Liver (tissue), 9 donors: ENCODE data around the gene NYAP2. TPM values are rescaled to one million over a fixed set of nuclear protein-coding genes. Genes with fewer than 3 reads are reported as not detected.

Source experiments
- DNase-seq: peaks from one replicate; pipeline ENCODE4 v3.0.0-alpha.2; 2017; ENCODE audit warnings: low spot score
- H3K27ac ChIP-seq, 2 donors: one replicate each; pipeline ENCODE4 v1.7.0; 2013; ENCODE audit warnings: inconsistent platforms in 2 of 2, low read length in 2 of 2, control low read depth in 1 of 2, low read depth in 1 of 2, mild to moderate bottlenecking in 1 of 2
- H3K27me3 ChIP-seq, 4 donors: one replicate each; pipeline versions ENCODE4 v1.6.1 to v1.7.0; 2013; ENCODE audit warnings: low read length in 3 of 4, inconsistent platforms in 1 of 4, mild to moderate bottlenecking in 1 of 4, moderate library complexity in 1 of 4; ENCODE audit not compliant: control insufficient read depth in 4 of 4, insufficient read depth in 4 of 4
- H3K36me3 ChIP-seq, 4 donors: one replicate each; pipeline versions ENCODE4 v1.6.1 to v1.7.0; 2013; ENCODE audit warnings: low read length in 3 of 4, mild to moderate bottlenecking in 3 of 4, low read depth in 1 of 4, moderate library complexity in 1 of 4; ENCODE audit not compliant: control insufficient read depth in 4 of 4, insufficient read depth in 3 of 4
- H3K4me1 ChIP-seq, 4 donors: one replicate each; pipeline versions ENCODE4 v1.6.1 to v1.7.0; 2013; ENCODE audit warnings: low read length in 3 of 4, mild to moderate bottlenecking in 3 of 4, moderate library complexity in 1 of 4; ENCODE audit not compliant: control insufficient read depth in 4 of 4, insufficient read depth in 4 of 4
- H3K4me3 ChIP-seq, 3 donors: one replicate each; pipeline versions ENCODE4 v1.6.1 to v1.7.0; 2013; ENCODE audit warnings: low read length in 3 of 3, control low read depth in 1 of 3, low read depth in 1 of 3, mild to moderate bottlenecking in 1 of 3
- H3K9ac ChIP-seq, 2 donors: one replicate each; pipeline ENCODE4 v1.7.0; 2013; ENCODE audit warnings: low read length in 2 of 2, mild to moderate bottlenecking in 2 of 2, moderate library complexity in 2 of 2, control low read depth in 1 of 2, low read depth in 1 of 2
- H3K9me3 ChIP-seq, 4 donors: one replicate each; pipeline versions ENCODE4 v1.6.1 to v1.7.0; 2013; ENCODE audit warnings: low read length in 3 of 4; ENCODE audit not compliant: control insufficient read depth in 4 of 4
- FOXA1 ChIP-seq: IDR thresholded peaks from 2 replicates; pipeline ENCODE4 v1.6.1; 2016; ENCODE audit warnings: antibody characterized with exemption
- FOXA2 ChIP-seq: IDR thresholded peaks from 2 replicates; pipeline ENCODE4 v1.6.1; 2016; ENCODE audit warnings: antibody characterized with exemption
- GABPA ChIP-seq, 2 donors: IDR thresholded peaks in 1 of 2; conservative IDR thresholded peaks in 1 of 2; 2 replicates each; pipeline ENCODE4 v1.6.1; 2016; ENCODE audit warnings: antibody characterized with exemption in 2 of 2, mild to moderate bottlenecking in 1 of 2, moderate library complexity in 1 of 2
- HNF4A ChIP-seq, 2 donors: conservative IDR thresholded peaks; 2 replicates each; pipeline ENCODE4 v1.6.1; 2016; ENCODE audit warnings: antibody characterized with exemption in 2 of 2, mild to moderate bottlenecking in 2 of 2
- HNF4G ChIP-seq: IDR thresholded peaks from 2 replicates; pipeline ENCODE4 v1.6.1; 2016; ENCODE audit warnings: antibody characterized with exemption
- JUND ChIP-seq, 2 donors: IDR thresholded peaks; 2 replicates each; pipeline ENCODE4 v1.6.1; 2016; ENCODE audit warnings: antibody characterized with exemption in 2 of 2
- NR2F2 ChIP-seq: IDR thresholded peaks from 2 replicates; pipeline ENCODE4 v1.6.1; 2016; ENCODE audit warnings: antibody characterized with exemption
- RXRA ChIP-seq, 2 donors: IDR thresholded peaks; 2 replicates each; pipeline ENCODE4 v1.6.1; 2017 to 2018; ENCODE audit warnings: antibody characterized with exemption in 2 of 2, mild to moderate bottlenecking in 1 of 2
- SP1 ChIP-seq: IDR thresholded peaks from 2 replicates; pipeline ENCODE4 v1.6.1; 2018; ENCODE audit warnings: antibody characterized with exemption, mild to moderate bottlenecking
- TAF1 ChIP-seq: conservative IDR thresholded peaks from 2 replicates; pipeline ENCODE4 v1.6.1; 2016; ENCODE audit warnings: antibody characterized with exemption, mild to moderate bottlenecking
- YY1 ChIP-seq: IDR thresholded peaks from 2 replicates; pipeline ENCODE4 v1.6.1; 2016; ENCODE audit warnings: antibody characterized with exemption, mild to moderate bottlenecking
- WGBS: extraction: QIAGEN DNeasy Blood & Tissue Kit; methylation state at CpG from one replicate; pipeline ENCODE4 v1.1.7; 2013; 5-methylcytosine and 5-hydroxymethylcytosine counted together
- polyA plus RNA-seq, 2 donors: library from polyadenylated mRNA; stranded (reverse) in 1 of 2; unstranded in 1 of 2; fragments of 200-250 nt in 1 of 2; fragments of >200 nt in 1 of 2; fragmentation: Nextera tagmentation in 1 of 2; extraction: Ambion mirVana in 1 of 2; gene quantifications; one replicate each; pipeline versions ENCODE4 v1.2.1 to v1.2.3, GENCODE V29; 2013 to 2015
- total RNA-seq, 2 donors: library from RNA; depleted of rRNA; stranded (reverse); fragments of >200 nt; gene quantifications; one replicate each; pipeline ENCODE4 v1.2.3, GENCODE V29; 2014
- TF ChIP-seq, protein P1 (sequence below): IDR thresholded peaks from 2 replicates; pipeline ENCODE4 v1.6.1; 2016; ENCODE audit warnings: antibody characterized with exemption, mild to moderate bottlenecking
- TF ChIP-seq, protein P2 (sequence below): fragments of 150-350 bp; IDR thresholded peaks from 2 replicates; pipeline ENCODE4 v1.5.1; 2017; ENCODE audit warnings: improper control_type of control experiment, low read depth, low read length; ENCODE audit not compliant: missing input control
- TF ChIP-seq, protein P3 (sequence below): IDR thresholded peaks from 2 replicates; pipeline ENCODE4 v1.6.1; 2016; ENCODE audit warnings: antibody characterized with exemption
- TF ChIP-seq, protein P4 (sequence below): IDR thresholded peaks from 2 replicates; pipeline ENCODE4 v1.6.1; 2016; ENCODE audit warnings: antibody characterized with exemption
- TF ChIP-seq, protein P5 (sequence below): IDR thresholded peaks from 2 replicates; pipeline ENCODE4 v1.6.1; 2016; ENCODE audit warnings: antibody characterized with exemption
- donor health status: healthy.
- donor health status: healthy.
- donor health status: healthy.
- donor health status: healthy.
- donor health status: healthy.

NYAP2 gene
- total and polyA plus RNA-seq, 4 donors = not detected

DNA sequence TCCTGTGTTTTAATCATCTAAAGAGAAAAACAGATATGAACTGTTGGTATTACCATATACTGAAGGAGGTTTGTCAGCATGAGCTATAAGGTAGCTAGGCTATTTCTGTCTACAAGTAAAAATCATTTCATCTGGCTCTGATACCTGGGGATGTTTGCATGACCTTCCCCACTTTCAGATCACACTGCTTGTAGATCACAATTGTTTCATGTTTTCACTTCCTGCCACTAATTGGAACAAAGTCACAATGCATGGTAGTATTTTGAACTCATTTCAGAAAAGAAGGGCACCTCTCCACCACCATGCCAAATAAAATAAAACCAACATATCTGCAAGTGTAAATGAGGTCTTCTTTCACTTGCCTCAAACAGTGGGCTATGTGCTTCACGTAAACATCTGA lies 37.8 kb downstream of the NYAP2 start (continued):
- no peak for TF ChIP-seq JUND (IDR thresholded peaks at IDR 0.05)

DNA sequence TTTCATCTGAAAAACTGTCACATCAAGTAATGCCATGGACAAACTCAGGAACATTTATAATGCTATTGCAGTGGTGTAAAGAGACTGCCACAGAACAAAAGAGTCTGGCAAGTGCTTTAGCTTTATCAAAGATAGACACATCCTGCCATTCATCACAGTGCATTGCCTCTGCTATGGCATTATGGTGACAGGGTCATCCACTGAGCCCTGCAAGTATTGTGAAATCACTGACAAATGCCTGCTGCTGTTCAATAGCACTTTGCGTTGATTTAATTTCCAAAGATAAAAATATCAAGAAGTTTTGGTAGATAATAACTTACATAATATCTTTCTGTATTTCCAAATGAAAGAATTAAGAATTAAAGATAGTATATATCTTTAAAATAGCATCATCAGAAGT lies 38.7 kb downstream of the NYAP2 start:
- H3K9ac ChIP-seq = no peak overlapping the region
- H3K9me3 ChIP-seq = no peaks in the 10 kb centered on the region
- TF ChIP-seq TAF1 (no peak), NR2F2 (no peak), RXRA (IDR thresholded peaks at IDR 0.05) (no peak), YY1 (no peak), FOXA1 (no peak), HNF4G (no peak), SP1 (no peak), FOXA2 (no peak), HNF4A (conservative IDR thresholded peaks at IDR 0.05) (no peak)
- TF ChIP-seq, protein P1, sequence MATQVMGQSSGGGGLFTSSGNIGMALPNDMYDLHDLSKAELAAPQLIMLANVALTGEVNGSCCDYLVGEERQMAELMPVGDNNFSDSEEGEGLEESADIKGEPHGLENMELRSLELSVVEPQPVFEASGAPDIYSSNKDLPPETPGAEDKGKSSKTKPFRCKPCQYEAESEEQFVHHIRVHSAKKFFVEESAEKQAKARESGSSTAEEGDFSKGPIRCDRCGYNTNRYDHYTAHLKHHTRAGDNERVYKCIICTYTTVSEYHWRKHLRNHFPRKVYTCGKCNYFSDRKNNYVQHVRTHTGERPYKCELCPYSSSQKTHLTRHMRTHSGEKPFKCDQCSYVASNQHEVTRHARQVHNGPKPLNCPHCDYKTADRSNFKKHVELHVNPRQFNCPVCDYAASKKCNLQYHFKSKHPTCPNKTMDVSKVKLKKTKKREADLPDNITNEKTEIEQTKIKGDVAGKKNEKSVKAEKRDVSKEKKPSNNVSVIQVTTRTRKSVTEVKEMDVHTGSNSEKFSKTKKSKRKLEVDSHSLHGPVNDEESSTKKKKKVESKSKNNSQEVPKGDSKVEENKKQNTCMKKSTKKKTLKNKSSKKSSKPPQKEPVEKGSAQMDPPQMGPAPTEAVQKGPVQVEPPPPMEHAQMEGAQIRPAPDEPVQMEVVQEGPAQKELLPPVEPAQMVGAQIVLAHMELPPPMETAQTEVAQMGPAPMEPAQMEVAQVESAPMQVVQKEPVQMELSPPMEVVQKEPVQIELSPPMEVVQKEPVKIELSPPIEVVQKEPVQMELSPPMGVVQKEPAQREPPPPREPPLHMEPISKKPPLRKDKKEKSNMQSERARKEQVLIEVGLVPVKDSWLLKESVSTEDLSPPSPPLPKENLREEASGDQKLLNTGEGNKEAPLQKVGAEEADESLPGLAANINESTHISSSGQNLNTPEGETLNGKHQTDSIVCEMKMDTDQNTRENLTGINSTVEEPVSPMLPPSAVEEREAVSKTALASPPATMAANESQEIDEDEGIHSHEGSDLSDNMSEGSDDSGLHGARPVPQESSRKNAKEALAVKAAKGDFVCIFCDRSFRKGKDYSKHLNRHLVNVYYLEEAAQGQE = no peak
- TF ChIP-seq, protein P2, sequence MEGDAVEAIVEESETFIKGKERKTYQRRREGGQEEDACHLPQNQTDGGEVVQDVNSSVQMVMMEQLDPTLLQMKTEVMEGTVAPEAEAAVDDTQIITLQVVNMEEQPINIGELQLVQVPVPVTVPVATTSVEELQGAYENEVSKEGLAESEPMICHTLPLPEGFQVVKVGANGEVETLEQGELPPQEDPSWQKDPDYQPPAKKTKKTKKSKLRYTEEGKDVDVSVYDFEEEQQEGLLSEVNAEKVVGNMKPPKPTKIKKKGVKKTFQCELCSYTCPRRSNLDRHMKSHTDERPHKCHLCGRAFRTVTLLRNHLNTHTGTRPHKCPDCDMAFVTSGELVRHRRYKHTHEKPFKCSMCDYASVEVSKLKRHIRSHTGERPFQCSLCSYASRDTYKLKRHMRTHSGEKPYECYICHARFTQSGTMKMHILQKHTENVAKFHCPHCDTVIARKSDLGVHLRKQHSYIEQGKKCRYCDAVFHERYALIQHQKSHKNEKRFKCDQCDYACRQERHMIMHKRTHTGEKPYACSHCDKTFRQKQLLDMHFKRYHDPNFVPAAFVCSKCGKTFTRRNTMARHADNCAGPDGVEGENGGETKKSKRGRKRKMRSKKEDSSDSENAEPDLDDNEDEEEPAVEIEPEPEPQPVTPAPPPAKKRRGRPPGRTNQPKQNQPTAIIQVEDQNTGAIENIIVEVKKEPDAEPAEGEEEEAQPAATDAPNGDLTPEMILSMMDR = no peak

DNA sequence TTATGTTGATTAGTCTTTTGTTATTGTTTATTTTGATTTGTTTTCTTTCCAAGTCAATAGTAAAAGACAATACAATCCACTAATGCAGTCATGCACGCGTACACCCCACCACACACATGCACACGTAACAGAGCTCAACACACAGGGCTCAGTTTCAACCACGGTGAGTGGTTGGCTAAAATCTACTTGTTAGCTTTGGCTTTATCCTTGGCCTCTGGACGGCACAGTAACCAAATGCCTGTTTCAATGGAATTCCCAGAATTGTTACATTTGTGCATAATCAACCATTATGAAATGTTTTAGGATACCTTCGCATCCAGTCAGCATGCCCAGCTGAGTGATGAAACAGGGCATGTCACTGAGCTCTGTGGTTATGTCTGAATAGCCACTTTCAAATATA lies 53.2 kb downstream of the NYAP2 start:
- no peak overlapping the region for H3K9ac ChIP-seq
- H3K9me3 ChIP-seq = no peaks in the 10 kb centered on the region
- no peaks in the 10 kb centered on the region for H3K36me3 ChIP-seq
- DNase-seq = no peak
- H3K4me1 ChIP-seq = no peaks in the 10 kb centered on the region
- no peak overlapping the region for H3K27ac ChIP-seq
- TF ChIP-seq TAF1 (no peak), JUND (IDR thresholded peaks at IDR 0.05) (no peak), YY1 (no peak), GABPA (IDR thresholded peaks at IDR 0.05 in 1 of 2, conservative IDR thresholded peaks at IDR 0.05 in 1 of 2) (no peak)
- H3K27me3 ChIP-seq = peaks cover 0 to 3% (median 0%) of the 10 kb centered on the region in 4 donors
- 73% methylated on average over 6 of the region's 6 CpGs for WGBS
- H3K4me3 ChIP-seq = no peak overlapping the region

More for the DNA sequence above, 38.7 kb downstream of the NYAP2 start:
- H3K4me1 ChIP-seq = no peaks in the 10 kb centered on the region
- WGBS = 68% methylated on average over 1 of the region's 1 CpG
- H3K36me3 ChIP-seq = no peaks in the 10 kb centered on the region
- H3K27ac ChIP-seq = no peak overlapping the region
- H3K27me3 ChIP-seq = no peaks in the 10 kb centered on the region
- H3K4me3 ChIP-seq = no peak overlapping the region
- DNase-seq = no peak

DNA sequence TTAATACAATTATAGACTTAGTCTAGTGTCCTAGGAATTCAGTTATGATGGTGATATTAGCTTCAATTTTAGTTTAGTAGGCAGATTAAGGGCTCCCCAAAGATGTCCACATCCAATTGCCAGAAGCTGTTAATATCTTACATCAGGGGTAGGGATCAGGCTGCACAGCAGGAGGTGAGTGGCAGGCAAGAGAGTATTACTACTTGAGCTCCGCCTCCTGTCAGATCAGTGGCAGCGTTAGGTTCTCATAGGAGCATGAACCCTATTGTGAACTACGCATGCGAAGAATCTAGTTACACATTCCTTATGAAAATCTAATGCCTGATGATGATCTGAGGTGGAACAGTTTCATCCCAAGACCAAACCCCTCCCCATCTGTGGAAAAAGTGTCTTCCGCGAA lies 54.9 kb downstream of the NYAP2 start:
- Histone ChIP-seq H3K27ac (no peak overlapping the region), H3K9ac (no peak overlapping the region), H3K27me3 (peaks cover 0 to 3% (median 0%) of the 10 kb centered on the region in 4 donors), H3K9me3 (no peaks in the 10 kb centered on the region), H3K4me1 (no peaks in the 10 kb centered on the region), H3K36me3 (no peaks in the 10 kb centered on the region), H3K4me3 (no peak overlapping the region)
- DNase-seq = no peak
- 91% methylated on average over 6 of the region's 6 CpGs for WGBS
- no peak for TF ChIP-seq JUND (IDR thresholded peaks at IDR 0.05)
- TF ChIP-seq HNF4A (conservative IDR thresholded peaks at IDR 0.05) = no peak
- TF ChIP-seq YY1 = no peak
- no peak for TF ChIP-seq NR2F2
- no peak for TF ChIP-seq FOXA2
- no peak for TF ChIP-seq TAF1
- no peak for TF ChIP-seq FOXA1
- TF ChIP-seq, protein P2 = no peak
- TF ChIP-seq GABPA (IDR thresholded peaks at IDR 0.05 in 1 of 2, conservative IDR thresholded peaks at IDR 0.05 in 1 of 2) = no peak
- TF ChIP-seq, protein P3, sequence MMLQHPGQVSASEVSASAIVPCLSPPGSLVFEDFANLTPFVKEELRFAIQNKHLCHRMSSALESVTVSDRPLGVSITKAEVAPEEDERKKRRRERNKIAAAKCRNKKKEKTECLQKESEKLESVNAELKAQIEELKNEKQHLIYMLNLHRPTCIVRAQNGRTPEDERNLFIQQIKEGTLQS = no peak
- TF ChIP-seq, protein P4, sequence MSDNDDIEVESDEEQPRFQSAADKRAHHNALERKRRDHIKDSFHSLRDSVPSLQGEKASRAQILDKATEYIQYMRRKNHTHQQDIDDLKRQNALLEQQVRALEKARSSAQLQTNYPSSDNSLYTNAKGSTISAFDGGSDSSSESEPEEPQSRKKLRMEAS = no peak
- TF ChIP-seq RXRA (IDR thresholded peaks at IDR 0.05) = no peak
- TF ChIP-seq, protein P5, sequence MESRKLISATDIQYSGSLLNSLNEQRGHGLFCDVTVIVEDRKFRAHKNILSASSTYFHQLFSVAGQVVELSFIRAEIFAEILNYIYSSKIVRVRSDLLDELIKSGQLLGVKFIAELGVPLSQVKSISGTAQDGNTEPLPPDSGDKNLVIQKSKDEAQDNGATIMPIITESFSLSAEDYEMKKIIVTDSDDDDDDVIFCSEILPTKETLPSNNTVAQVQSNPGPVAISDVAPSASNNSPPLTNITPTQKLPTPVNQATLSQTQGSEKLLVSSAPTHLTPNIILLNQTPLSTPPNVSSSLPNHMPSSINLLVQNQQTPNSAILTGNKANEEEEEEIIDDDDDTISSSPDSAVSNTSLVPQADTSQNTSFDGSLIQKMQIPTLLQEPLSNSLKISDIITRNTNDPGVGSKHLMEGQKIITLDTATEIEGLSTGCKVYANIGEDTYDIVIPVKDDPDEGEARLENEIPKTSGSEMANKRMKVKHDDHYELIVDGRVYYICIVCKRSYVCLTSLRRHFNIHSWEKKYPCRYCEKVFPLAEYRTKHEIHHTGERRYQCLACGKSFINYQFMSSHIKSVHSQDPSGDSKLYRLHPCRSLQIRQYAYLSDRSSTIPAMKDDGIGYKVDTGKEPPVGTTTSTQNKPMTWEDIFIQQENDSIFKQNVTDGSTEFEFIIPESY = no peak
